Femur (tissue), 1 donor: ENCODE data around the gene MIPOL1.
"Not testable (repeated sequence)": the region's sequence is repeated elsewhere in the genome, so short reads cannot be mapped to it uniquely, and the experiment has no call there.

Source experiments
- DNase-seq: peaks from one replicate; pipeline ENCODE4 v3.0.0-alpha.2; 2017

The MIPOL1 gene, protein sequence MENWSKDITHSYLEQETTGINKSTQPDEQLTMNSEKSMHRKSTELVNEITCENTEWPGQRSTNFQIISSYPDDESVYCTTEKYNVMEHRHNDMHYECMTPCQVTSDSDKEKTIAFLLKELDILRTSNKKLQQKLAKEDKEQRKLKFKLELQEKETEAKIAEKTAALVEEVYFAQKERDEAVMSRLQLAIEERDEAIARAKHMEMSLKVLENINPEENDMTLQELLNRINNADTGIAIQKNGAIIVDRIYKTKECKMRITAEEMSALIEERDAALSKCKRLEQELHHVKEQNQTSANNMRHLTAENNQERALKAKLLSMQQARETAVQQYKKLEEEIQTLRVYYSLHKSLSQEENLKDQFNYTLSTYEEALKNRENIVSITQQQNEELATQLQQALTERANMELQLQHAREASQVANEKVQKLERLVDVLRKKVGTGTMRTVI

DNA sequence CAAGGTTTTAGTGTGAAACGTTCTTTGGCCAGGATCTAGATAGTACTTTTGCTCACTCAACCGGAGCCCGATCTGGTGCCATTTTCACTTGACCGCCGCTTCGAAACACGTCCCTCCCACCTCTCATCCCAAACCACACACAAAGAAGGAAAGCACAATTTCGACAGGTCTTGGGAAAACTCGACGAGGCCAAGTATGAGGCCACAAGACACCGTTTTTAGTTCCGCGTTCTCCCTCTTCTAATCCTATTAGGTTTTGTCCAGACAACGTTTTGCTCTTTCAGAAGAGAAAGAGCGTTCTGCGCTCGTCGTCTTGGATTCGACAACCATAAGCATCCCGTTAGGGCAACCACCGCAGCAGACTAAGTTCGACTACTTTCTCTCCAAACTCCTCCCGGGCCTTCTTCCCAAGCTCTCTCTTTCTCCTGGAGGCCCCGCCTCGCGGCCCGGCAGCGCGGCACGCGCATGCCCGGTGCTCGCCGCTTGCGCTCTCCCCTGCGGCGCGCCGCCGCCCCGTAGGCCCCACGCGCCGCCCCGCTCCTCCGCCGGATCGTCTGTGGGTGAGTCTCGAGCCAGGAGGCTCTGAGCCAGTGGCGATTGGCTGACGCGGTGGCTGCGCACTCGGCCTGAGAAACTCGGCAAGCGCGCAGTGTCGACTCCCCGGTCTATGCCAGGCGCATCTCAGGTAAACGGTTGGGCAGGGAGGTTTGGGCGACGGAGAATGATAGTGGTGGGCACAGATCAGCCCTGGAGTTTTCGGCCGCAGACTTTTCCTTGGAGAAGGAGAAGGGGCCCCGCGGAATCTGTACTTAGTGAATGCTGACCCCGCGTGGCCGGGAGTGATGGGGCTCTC, at the start of gene MIPOL1:
Gene MIPOL1 (plus strand): TSS at position 517 of the 852 bp plus-strand sequence. CDS start 49,952 bp downstream, outside the sequence.
- peak; percentile 89 for DNase-seq

DNA sequence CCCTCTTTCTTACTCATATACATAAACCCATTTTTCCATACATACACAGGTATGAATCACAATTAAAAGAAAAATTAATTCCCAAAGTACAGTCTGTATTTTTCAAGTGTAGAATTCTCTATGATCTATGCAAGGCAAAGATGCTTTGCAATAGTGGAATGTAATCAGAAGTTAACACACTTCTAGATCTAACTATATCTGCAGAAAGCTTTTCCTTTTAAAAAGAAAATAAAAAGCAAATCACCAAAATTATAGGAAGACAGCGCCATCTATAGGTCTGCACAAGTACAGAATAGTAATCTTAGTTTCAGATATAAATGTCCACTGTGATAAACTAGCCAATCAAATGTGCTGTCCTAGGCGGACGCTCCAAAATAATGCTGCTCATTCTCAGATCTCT, 47.3 kb upstream of the MIPOL1 start:
- no peak for DNase-seq

DNA sequence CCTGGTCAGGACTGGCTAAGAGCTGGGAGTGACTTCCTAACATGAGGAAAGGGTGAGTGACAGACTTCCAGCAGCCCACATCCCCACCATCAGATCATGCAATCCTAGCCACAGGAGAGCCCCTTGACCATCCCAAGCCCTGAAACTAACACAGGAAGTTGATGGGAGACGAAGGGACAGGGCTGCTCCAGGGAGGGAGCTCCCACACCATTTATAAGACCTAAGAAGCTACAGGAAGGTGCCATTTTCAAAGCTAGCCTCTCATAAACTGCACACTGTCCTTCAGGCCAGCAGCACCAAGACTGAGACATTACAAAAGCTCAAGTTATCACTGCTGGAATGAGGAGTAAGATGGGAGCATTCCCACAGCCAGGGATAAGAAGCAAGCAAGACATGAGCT, 44.7 kb upstream of the MIPOL1 start:
- no peak for DNase-seq

DNA sequence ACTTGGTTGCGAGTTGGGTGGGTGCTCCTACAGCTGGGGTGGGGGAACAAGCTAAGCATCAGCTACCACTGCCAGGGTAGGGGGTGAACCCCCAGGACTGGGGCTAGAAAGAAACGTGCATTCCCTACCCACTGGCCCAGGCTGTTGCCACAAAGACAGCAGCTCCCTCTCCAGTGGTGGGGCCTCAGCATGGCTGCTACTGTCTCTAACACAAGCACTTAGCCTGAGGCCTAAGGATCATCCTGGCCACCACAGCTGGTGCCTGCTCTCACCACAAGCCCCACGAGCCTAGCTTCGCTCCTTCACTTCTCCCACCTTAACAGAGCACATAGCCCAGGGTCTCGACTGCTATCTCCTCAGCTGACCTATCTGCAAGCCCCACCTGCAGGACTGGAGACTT, 44.3 kb upstream of the MIPOL1 start:
- DNase-seq: no peak

DNA sequence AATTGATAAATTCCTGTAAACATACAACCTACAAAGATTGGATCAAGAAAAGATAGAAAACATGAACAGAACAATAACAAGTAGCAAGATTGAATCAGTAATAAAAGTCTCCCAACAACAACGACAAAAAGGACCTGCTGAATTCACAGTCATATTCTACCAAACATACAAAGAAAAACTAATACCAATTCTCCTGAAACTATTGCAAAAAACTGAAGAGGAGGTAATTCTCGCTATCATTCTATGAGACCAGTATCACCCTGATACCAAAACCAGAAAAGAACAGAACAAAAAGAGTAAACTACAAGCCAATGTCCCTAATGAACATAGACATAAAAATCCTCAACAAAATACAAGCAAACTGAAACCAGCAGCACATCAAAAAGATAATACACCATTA, 39.8 kb upstream of the MIPOL1 start:
- DNase-seq: no peak

DNA sequence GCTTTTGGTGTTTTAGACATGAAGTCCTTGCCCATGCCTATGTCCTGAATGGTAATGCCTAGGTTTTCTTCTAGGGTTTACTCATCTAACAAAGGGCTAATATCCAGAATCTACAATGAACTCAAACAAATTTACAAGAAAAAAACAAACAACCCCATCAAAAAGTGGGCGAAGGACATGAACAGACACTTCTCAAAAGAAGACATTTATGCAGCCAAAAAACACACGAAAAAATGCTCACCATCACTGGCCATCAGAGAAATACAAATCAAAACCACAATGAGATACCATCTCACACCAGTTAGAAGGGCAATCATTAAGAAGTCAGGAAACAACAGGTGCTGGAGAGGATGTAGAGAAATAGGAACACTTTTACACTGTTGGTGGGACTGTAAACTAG, 35.4 kb upstream of the MIPOL1 start:
- not testable (repeated sequence) for DNase-seq

DNA sequence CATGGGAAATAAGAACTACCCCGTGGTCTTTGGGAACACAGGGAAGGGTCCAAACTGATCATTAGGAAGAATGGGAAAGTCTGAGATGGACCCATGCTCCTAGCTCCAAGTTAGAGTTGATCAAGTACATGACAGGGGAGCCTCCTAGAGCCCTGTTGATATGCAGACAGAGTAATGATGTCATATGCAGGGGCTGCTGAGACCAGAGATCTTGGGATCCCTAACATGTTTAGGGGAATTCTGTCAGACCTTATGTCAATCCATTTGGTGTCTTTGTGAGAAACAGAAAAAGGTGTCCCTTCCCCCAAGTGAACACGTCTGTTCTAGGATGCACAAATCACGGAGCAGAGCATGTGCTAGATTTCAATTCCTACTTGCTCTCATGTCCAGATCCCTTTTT, 31.9 kb upstream of the MIPOL1 start:
- DNase-seq: no peak

DNA sequence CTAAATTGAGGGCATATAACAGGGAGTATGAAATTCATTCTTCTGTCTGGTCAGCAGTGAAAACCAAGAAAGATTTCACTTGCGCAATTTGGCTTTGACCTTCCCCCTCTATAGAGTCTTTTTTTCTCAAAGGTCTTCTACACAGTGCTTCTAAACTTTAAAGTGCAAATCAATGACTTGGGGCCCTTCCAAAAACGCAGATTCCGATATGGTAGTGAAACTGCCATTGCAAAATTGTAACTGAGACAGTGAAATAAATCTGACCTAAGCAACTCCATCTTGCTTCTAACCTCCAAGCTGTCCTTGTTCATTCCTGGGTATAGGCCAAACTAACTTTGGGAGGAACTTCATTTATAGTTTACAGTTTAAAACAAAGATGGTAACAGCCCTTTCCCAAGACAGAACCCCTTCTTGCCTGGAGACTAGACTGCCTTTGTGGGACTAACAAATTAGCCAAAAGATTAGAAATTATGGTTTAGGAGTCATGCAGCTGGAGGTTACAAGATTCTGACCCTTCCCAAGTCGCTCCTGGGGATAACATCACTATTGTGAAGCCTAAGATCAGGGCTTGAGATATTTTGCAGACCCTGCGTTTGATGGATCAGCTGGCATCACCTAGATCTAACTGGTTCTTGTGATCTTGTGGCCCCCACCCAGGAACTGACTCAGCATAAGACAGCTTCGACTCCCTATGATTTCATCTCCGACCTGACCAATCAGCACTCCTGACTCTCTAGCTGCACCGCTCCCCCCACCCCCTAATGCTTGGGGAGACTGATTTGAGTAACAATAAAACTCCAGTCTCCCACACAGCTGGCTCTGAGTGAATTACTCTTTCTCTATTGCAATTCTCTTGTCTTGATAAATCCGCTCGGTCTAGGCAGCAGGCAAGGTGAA, 30.3 kb upstream of the MIPOL1 start:
- DNase-seq: no peak

DNA sequence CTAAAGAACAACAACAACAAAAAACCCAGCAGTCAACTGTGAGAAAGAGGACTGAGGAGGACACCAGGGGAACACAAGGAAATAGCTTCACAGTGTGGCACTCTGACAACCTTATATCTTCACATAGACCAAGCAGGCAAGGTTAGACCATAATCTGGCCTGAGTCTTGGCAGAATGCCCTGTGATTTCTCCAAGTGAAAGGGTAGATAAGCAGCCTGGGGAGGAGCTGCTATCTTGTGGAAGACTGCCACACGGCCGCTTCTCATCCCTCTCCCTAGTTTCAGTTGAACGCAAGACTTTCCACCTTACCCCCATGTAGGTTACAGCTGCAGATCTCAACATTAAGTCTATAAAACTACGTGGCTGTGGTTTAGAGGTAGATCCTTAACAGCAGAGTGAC, 29.0 kb upstream of the MIPOL1 start:
- DNase-seq: no peak

DNA sequence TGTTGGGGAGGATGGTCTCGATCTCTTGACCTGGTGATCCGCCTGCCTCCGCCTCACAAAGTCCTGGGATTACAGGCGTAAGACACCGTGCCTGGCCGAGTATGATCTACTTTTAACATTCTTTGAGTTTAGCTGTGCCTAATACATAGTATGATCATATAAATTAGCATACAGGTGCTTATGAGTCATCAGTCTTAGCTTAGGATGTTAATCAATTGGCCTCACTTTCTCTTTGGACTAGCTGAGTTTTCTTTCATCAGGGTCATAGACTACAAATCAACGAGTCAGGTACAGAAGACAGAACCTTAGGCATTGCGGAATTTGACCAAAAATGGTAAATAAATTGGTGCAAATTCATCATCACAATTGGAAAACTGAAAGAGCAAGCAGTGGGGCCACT, 27.5 kb upstream of the MIPOL1 start:
- no peak for DNase-seq

DNA sequence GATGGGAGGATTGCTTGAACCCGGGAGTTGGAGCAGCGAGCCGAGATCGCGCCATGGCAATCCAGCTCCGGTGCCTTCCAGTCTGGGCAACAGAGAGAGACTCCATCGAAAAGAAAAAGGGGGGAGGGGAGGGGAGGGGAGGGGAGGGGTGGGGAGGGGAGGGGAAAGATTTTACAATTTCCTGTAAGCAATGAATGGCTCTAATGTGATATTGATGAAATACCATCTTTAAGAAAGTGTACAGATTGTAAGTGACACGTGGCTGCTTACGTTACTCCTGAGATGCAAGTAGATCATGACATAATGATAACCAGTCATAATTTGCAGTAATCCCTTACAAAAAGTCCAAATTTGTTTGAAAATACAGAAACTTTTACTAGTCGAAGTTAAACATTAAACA, 26.7 kb upstream of the MIPOL1 start:
- DNase-seq: no peak

DNA sequence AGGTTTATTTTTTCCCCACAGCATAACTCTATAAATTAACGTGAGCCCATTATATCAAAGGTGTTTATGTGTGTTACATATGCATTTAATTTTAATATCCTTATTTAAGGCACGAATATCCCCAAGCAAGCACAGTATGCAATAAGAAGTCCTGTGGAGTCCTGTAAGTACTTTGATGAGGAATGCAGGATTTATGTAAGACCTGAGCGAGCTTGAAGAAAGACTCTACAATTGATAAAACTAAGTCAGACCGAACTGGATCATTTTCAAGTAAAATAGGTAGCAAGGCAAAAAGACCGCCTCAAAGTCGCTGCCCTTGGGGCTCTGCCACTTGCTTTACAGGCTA, 26.1 kb upstream of the MIPOL1 start:
- no peak for DNase-seq

DNA sequence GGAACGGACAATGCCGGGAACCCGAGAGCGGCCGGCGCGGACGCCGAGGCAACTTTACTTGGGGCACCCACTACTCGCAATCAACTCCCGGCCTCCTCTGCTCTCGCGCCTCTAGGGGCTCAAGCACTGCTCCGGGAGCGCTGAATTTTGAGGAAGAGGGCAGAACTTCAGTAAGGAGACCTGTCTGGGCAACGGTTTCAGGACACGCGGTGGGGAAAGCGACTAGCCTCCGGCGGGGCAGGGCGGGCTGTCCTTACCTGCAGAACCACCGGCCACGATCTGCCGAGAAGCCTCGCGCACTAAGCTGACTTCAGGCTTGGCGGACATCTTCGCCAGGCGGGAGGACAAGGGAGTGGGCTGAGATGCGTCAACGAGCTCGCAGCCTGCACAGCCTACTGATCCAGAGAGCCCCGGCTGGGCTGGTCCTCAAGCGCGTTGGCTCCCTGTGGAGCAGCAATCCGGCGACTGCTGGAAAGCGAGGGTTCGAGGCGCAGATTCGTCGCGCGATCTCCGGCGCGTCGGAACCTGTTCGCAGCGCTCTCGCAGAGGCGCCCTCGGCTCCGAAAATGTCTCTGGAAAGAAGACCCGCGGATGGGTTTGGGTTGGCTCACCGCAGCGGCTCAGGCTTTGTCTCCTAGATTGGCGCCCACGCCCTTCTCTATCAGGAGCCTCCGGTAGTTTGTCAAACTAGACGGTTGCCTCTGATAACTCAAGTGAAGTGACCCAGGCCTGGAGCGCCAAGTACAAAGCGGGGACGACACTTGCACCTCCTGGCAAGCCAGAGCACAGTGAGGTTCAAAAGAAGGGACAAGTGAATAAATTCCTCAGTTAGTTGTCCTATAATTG, 25.5 kb upstream of the MIPOL1 start, which contains the start of gene SLC25A21:
Gene SLC25A21 (minus strand): TSS at position 583 of the 846 bp plus-strand sequence.
- peak; percentile 84 for DNase-seq

DNA sequence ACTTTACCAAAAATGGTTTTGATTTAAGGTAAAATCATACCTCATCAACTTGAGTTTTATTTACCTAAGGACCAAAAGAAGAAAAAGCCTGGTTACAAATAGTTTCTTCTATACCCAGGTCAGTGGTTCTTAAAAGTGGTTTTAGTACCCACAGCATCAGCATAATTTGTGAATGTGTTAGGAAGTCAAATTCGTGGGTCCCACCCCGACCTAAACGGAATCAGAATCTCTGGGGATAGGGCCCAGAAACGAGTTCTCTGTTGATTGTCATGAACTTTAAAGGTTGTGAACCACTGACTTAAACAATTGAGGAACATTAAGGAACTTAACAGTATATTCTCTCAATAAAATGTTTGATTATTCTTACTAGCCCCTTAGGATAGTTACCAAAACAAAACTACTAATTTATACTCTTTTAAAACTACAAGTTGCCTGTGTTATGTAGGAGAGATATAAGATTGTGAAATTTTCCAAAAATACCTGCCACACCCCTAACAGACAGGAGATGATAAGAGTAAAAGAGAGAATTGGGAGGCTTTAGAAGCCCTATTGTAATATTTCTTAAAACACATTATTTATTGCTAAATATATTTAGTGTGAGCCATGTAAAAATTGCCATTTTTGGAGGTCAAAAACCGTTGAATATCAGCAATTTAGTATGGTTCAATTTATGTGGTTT, 24.7 kb upstream of the MIPOL1 start:
- no peak for DNase-seq

DNA sequence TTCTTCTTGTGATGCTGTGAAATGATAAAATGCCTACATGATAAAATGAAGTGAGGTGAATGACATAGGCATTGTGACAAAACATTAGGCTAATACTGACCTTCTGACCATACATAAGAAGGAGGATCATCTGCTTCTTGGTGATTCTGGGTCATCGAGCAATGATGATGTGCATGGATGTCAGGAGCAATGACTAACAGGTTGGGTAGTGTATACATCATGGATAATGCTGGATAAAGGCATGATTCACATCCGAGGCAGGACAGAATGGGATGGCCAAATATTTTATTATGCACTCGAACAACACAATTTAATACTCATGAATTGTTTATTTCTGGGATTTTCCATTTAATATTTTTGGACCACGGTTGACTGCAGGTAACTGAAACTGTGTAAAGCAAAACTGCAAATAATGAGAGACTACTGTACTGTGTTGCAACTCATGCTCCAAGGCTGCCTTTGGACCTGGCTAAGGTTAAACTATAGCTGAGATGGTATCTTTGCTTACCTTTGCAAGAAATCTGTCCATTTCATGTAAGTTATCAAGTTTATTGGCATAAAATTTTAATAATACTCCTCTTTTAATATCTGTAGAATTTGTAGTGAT, 17.7 kb upstream of the MIPOL1 start:
- no peak for DNase-seq

DNA sequence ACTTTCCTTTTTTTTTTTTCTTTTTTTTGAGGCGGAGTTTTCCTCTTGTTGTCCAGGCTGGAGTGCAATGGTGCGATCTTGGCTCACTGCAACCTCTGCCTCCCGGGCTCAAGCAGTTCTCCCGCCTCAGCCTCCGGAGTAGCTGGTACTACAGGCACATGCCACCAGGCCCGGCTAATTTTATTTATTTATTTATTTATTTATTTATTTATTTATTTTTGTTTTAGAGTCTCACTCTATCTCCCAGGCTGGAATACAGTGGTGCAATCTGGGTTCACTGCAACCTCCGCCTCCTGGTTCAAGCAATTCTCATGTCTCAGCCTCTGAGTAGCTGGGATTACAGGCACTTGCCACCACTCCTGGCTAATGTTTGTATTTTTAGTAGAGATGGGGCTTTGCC, 16.9 kb upstream of the MIPOL1 start:
- not testable (repeated sequence) for DNase-seq

DNA sequence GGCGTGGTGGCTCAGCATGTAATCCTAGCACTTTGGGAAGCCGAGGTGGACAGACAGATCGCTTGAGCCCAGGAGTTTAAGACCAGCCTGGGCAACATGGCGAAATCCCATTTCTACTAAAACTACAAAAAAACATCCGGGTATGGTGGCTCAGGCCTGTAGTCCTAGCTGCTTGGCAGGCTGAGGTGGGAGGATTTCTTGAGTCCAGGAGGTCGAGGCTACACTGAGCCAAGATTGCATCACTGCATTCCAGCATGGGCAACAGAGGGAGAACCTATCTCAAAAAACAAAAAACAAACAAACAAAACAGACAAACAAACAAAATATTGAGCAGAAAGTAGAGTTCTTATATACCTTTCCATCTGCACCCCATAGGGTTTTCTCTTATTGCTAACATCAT, 16.3 kb upstream of the MIPOL1 start:
- DNase-seq: no peak

DNA sequence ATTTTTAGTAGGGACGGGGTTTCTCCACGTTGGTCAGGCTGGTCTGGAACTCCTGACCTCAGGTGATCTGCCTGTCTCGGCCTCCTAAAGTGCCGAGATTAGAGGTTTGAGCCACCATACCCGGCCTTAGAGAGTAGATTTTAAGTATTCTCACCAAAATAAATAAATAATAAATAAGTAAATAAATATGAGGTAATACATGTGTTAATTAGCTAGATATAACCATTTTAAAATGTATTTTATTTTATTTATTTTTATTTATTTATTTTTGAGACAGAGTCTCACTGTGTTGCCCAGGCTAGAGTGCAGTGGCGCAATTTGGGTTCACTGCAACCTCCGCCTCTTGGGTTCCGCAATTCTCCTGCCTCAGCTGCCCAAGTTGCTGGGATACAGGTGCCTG, 13.2 kb upstream of the MIPOL1 start:
- DNase-seq: not testable (repeated sequence)

DNA sequence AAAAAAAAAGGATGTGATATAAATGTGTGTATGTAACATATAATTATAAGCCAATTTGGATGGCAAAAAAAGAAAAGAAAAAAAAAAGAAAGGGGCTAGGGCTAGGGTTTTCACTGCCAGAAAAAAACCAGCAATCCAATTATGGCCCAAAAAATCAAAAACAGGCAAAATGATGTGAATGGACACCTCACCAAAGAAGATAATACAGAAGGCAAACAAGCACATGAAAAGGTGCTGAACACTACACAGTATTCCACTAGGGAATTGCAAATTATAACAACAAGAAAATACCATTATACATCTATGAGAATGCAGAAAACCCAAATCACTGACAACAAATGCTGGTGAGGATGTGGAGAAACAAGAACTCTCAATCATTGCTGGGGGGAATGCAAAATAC, 12.1 kb upstream of the MIPOL1 start:
- no peak for DNase-seq

DNA sequence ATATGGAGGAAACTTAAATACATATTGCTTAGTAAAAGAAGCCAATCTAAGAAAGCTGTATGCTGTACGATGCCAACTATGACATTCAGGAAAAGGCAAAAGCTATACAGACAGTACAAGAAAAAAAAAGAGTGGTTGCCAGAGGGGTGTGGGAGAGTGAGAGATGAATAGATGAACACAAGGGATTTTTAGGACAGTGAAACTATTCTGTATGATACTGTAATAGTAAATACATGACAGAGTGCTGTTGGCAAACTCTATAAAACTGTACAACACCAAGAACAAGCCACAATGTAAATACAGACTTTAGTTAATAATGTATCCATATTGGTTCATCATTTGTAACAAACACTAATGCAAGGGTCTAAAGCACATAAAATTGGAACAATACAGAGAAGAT, 10.9 kb upstream of the MIPOL1 start:
- no peak for DNase-seq

DNA sequence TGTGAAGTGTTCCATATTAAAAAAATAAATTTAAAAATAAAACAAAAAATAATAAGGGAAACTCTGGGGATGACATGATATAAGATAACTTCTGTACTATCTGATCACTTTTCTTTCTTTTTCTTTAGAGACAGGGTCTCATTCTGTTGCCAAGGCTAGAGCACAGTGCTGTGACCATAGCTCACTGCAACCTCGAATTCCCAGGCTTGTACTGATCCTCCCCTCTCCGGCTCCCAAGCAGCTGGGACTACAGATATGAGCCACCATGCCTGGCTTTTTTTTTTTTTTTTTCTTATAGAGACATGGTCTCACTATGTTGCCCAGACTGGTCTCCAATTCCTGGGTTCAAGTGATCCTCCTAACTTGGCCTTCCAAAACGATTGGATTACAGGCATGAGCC, 10.4 kb upstream of the MIPOL1 start:
- no peak for DNase-seq
